Measurements from ENCODE around the gene CDK11B.
A peak's percentile ranks its signal among the peaks of the same experiment; 100 is the strongest.

GRCh38 chr1:1598051-1598719, 60.6 kb downstream of the CDK11B start:
- peak; percentile 0 for TF ChIP-seq CTCF (IDR thresholded peaks at IDR 0.05)
- no peak for TF ChIP-seq EZH2phosphoT487 (IDR thresholded peaks at IDR 0.05)
- TF ChIP-seq EZH2 (IDR thresholded peaks at IDR 0.05): no peak
